GM19035 (cell line): ENCODE results near the gene THRB.

ENCODE experiments used
- ATAC-seq: cut with Tn5 transposase; IDR thresholded peaks from one replicate; pipeline ENCODE4 v1.9.1; 2021; ENCODE audit not compliant: unreplicated experiment

The THRB gene

GRCh38 chr3:24492971-24493551 lies 1.6 kb downstream of the THRB start:
- no peak for ATAC-seq

GRCh38 chr3:24490151-24490550 lies 4.5 kb downstream of the THRB start:
- ATAC-seq, result no peak

GRCh38 chr3:24487325-24488262 lies 7.1 kb downstream of the THRB start:
- no peak for ATAC-seq

GRCh38 chr3:24485511-24485910 lies 9.1 kb downstream of the THRB start:
- ATAC-seq, result no peak

GRCh38 chr3:24483873-24484272 lies 10.8 kb downstream of the THRB start:
- no peak for ATAC-seq

- no peak for ATAC-seq
Measured at GRCh38 chr3:24482096-24482705, 12.4 kb downstream of the THRB start.

- no peak for ATAC-seq
Measured at GRCh38 chr3:24481193-24481592, 13.5 kb downstream of the THRB start.

- no peak for ATAC-seq
Measured at GRCh38 chr3:24480497-24480896, 14.2 kb downstream of the THRB start.

- no peak for ATAC-seq
Measured at GRCh38 chr3:24479816-24480215, 14.8 kb downstream of the THRB start.

- no peak for ATAC-seq
Measured at GRCh38 chr3:24476871-24477656, 17.6 kb downstream of the THRB start.

GRCh38 chr3:24475925-24476324 lies 18.7 kb downstream of the THRB start:
- no peak for ATAC-seq

GRCh38 chr3:24474862-24475261 lies 19.8 kb downstream of the THRB start:
- no peak for ATAC-seq

GRCh38 chr3:24472358-24472757 lies 22.3 kb downstream of the THRB start:
- ATAC-seq, result no peak

GRCh38 chr3:24471486-24471885 lies 23.2 kb downstream of the THRB start:
- no peak for ATAC-seq

GRCh38 chr3:24470277-24470676 lies 24.4 kb downstream of the THRB start:
- ATAC-seq, result no peak

GRCh38 chr3:24464389-24464788 lies 30.3 kb downstream of the THRB start:
- ATAC-seq, result no peak

GRCh38 chr3:24462737-24463136 lies 31.9 kb downstream of the THRB start:
- ATAC-seq, result no peak

- ATAC-seq, result no peak
Measured at GRCh38 chr3:24460974-24461373, 33.7 kb downstream of the THRB start.

- ATAC-seq, result no peak
Measured at GRCh38 chr3:24457719-24458118, 36.9 kb downstream of the THRB start.

GRCh38 chr3:24454856-24455255 lies 39.8 kb downstream of the THRB start:
- ATAC-seq, result no peak

GRCh38 chr3:24454393-24454792 lies 40.3 kb downstream of the THRB start:
- no peak for ATAC-seq
